Spleen (tissue), 11 donors: ENCODE measurements around the gene ATRX. TPM values are rescaled to one million over a fixed set of nuclear protein-coding genes. Genes with fewer than 3 reads are reported as not detected.

Experiments
- DNase-seq: peaks from one replicate; pipeline ENCODE4 v3.0.0-alpha.2; 2020
- H3K27ac ChIP-seq, 8 donors: fragments of 200-600 bp; sonication (generic) in 7 of 8; 1 replicate in 4 of 8; 2 replicates in 4 of 8; pipeline versions ENCODE4 v1.5.0 to v1.8.0; 2016 to 2021; ENCODE audit warnings: inconsistent platforms in 4 of 8, mild to moderate bottlenecking in 4 of 8, moderate library complexity in 1 of 8
- H3K27me3 ChIP-seq, 7 donors: fragments of 200-600 bp; sonication (generic) in 6 of 7; replicated peaks in 1 of 7; 1 replicate in 4 of 7; 2 replicates in 3 of 7; pipeline versions ENCODE4 v1.5.0 to v1.8.0; 2016 to 2021; ENCODE audit warnings: inconsistent platforms in 3 of 7, mild to moderate bottlenecking in 1 of 7
- H3K36me3 ChIP-seq, 6 donors: fragments of 200-600 bp; sonication (generic) in 5 of 6; 1 replicate in 4 of 6; 2 replicates in 2 of 6; pipeline versions ENCODE4 v1.5.0 to v1.8.0; 2016 to 2021; ENCODE audit warnings: inconsistent platforms in 2 of 6
- H3K4me1 ChIP-seq, 6 donors: fragments of 200-600 bp; sonication (generic) in 5 of 6; 1 replicate in 3 of 6; 2 replicates in 3 of 6; pipeline versions ENCODE4 v1.5.0 to v1.8.0; 2016 to 2021; ENCODE audit warnings: inconsistent platforms in 3 of 6
- H3K4me3 ChIP-seq, 8 donors: fragments of 200-600 bp; sonication (generic) in 7 of 8; 1 replicate in 4 of 8; 2 replicates in 4 of 8; pipeline versions ENCODE4 v1.5.0 to v1.8.0; 2016 to 2021; ENCODE audit warnings: inconsistent platforms in 4 of 8, mild to moderate bottlenecking in 4 of 8, moderate library complexity in 2 of 8
- H3K9me3 ChIP-seq, 8 donors: fragments of 200-600 bp; sonication (generic) in 7 of 8; 1 replicate in 4 of 8; 2 replicates in 4 of 8; pipeline versions ENCODE4 v1.5.0 to v1.8.0; 2016 to 2021; ENCODE audit warnings: inconsistent platforms in 4 of 8
- CTCF ChIP-seq, 11 experiments: fragments of 200-600 bp in 7 of 11; fragments of 450-650 bp in 4 of 11; sonication (generic) in 4 of 11; IDR thresholded peaks in 8 of 11; conservative IDR thresholded peaks in 3 of 11; 1 replicate in 7 of 11; 2 replicates in 4 of 11; pipeline versions ENCODE4 v1.4.0 to v1.8.0; 2016 to 2021; ENCODE audit warnings: antibody characterized with exemption in 11 of 11, inconsistent platforms in 4 of 11, mild to moderate bottlenecking in 1 of 11
- POLR2A ChIP-seq, 3 donors: fragments of 450-650 bp; IDR thresholded peaks; one replicate each; pipeline ENCODE4 v1.5.1; 2017; ENCODE audit warnings: antibody characterized with exemption in 3 of 3, mild to moderate bottlenecking in 1 of 3
- POLR2AphosphoS5 ChIP-seq, 3 donors: sonication (generic); formaldehyde crosslinking; IDR thresholded peaks; one replicate each; pipeline ENCODE4 v1.5.1; 2017; ENCODE audit warnings: antibody characterized with exemption in 3 of 3
- WGBS, 5 donors: extraction: QIAGEN DNeasy Blood & Tissue Kit in 3 of 5; methylation state at CpG; one replicate each; pipeline versions ENCODE4 v1.1.5 to v1.1.7; 2013 to 2018; 5-methylcytosine and 5-hydroxymethylcytosine counted together
- intact Hi-C: fragments of 100-400 bp; cut with DNase I; formaldehyde crosslinking; loops from one replicate; pipeline ENCODE4 v1.15.0; 2023; ENCODE audit warnings: low total_unique reads
- polyA plus RNA-seq, 3 donors: library from polyadenylated mRNA; stranded (reverse); fragments of 200-250 nt; gene quantifications; one replicate each; pipeline ENCODE4 v1.2.1, GENCODE V29; 2013
- total RNA-seq, 7 donors: library from RNA; depleted of rRNA in 3 of 7; stranded (reverse); fragments of >200 nt in 3 of 7; fragmentation: NEBNext Ultra II Directional in 4 of 7; extraction: Animal tissue kit (Norgen Biotek cat#: 25700) in 4 of 7; gene quantifications; one replicate each; pipeline versions ENCODE4 v1.1.0 to v1.2.1, GENCODE V29; 2016 to 2021
- donor health status: healthy with polysubstance abuse.
- donor health status: DM: no; HTN: no; CAD: no; lungs with moderate emphysema.
- donor health status: DM: no; HTN: no; CAD: no.
- donor health status: Bipolar disorder and iron deficiency.
- donor health status: healthy.
- donor health status: DM: no; HTN: no; CAD: no.
- donor health status: DM: yes; HTN: yes; CAD: no.

Gene ATRX
- total and polyA plus RNA-seq, 10 donors, result 8.2 to 150 (median 109) TPM

GRCh38 chrX:77704881-77705280, 81.1 kb downstream of the ATRX start:
- peaks cover 0 to 40% (median 3%) of the 10 kb centered on the region in 6 donors for H3K36me3 ChIP-seq
- H3K4me3 ChIP-seq, result no peak overlapping the region
- intact Hi-C loops, result no loop called here
- H3K9me3 ChIP-seq, result peaks cover 0 to 9% (median 0%) of the 10 kb centered on the region in 8 donors
- no peaks in the 10 kb centered on the region for H3K27me3 ChIP-seq
- TF ChIP-seq POLR2A (IDR thresholded peaks at IDR 0.05), result no peak
- peak in 1 of 3 donors; percentile 30 for TF ChIP-seq POLR2AphosphoS5 (IDR thresholded peaks at IDR 0.05)
- DNase-seq, result no peak
- peaks cover 0 to 6% (median 0%) of the 10 kb centered on the region in 6 donors for H3K4me1 ChIP-seq
- WGBS, 5 donors, result 78 to 100% (median 96%) methylated on average over 4 to 6 of the region's 6 CpGs; no CpG with 5 or more reads in 1 of the 5 donors
- H3K27ac ChIP-seq, result no peak overlapping the region

GRCh38 chrX:77698242-77698641, 87.8 kb downstream of the ATRX start:
- TF ChIP-seq POLR2A (IDR thresholded peaks at IDR 0.05), result no peak
- Histone ChIP-seq H3K27ac (no peak overlapping the region), H3K4me1 (peaks cover 0 to 15% (median 0%) of the 10 kb centered on the region in 6 donors), H3K27me3 (no peaks in the 10 kb centered on the region), H3K9me3 (no peaks in the 10 kb centered on the region), H3K4me3 (no peak overlapping the region), H3K36me3 (peaks cover 0 to 32% (median 0%) of the 10 kb centered on the region in 6 donors)
- intact Hi-C loops, result no loop called here
- WGBS, 5 donors, result 73 to 97% (median 81%) methylated on average over 3 of the region's 3 CpGs
- no peak for DNase-seq

GRCh38 chrX:77694491-77694890, 91.5 kb downstream of the ATRX start:
- peaks cover 0 to 9% (median 0%) of the 10 kb centered on the region in 6 donors for H3K4me1 ChIP-seq
- H3K4me3 ChIP-seq, result no peak overlapping the region
- no peak for TF ChIP-seq POLR2A (IDR thresholded peaks at IDR 0.05)
- TF ChIP-seq POLR2AphosphoS5 (IDR thresholded peaks at IDR 0.05), result no peak
- TF ChIP-seq CTCF (IDR thresholded peaks at IDR 0.05 in 8 of 11, conservative IDR thresholded peaks at IDR 0.05 in 3 of 11), result no peak
- no peak overlapping the region for H3K27ac ChIP-seq
- intact Hi-C loops, result no loop called here
- H3K9me3 ChIP-seq, result no peaks in the 10 kb centered on the region
- H3K27me3 ChIP-seq, result no peaks in the 10 kb centered on the region
- H3K36me3 ChIP-seq, result peaks cover 0 to 36% (median 0%) of the 10 kb centered on the region in 6 donors
- no peak for DNase-seq

GRCh38 chrX:77693594-77693993, 92.4 kb downstream of the ATRX start:
- Histone ChIP-seq H3K36me3 (peaks cover 0 to 38% (median 1%) of the 10 kb centered on the region in 6 donors), H3K27me3 (no peaks in the 10 kb centered on the region), H3K4me1 (peaks cover 0 to 9% (median 0%) of the 10 kb centered on the region in 6 donors), H3K9me3 (no peaks in the 10 kb centered on the region), H3K4me3 (no peak overlapping the region), H3K27ac (peak overlapping the region in 1 of 8 donors; percentile 23)
- TF ChIP-seq CTCF (IDR thresholded peaks at IDR 0.05 in 8 of 11, conservative IDR thresholded peaks at IDR 0.05 in 3 of 11), result no peak
- TF ChIP-seq POLR2A (IDR thresholded peaks at IDR 0.05), result no peak
- no peak for TF ChIP-seq POLR2AphosphoS5 (IDR thresholded peaks at IDR 0.05)
- no peak for DNase-seq
- intact Hi-C loops, result no loop called here
- 69 to 76% (median 71%) methylated on average over 5 of the region's 5 CpGs for whole genome bisulfite sequencing, 5 donors

- Histone ChIP-seq H3K9me3 (no peaks in the 10 kb centered on the region), H3K27ac (no peak overlapping the region), H3K36me3 (peaks cover 0 to 38% (median 3%) of the 10 kb centered on the region in 6 donors), H3K4me3 (no peak overlapping the region), H3K27me3 (no peaks in the 10 kb centered on the region), H3K4me1 (peaks cover 0 to 9% (median 0%) of the 10 kb centered on the region in 6 donors)
- intact Hi-C loops, result no loop called here
- no peak for TF ChIP-seq CTCF (IDR thresholded peaks at IDR 0.05 in 8 of 11, conservative IDR thresholded peaks at IDR 0.05 in 3 of 11)
- no peak for TF ChIP-seq POLR2AphosphoS5 (IDR thresholded peaks at IDR 0.05)
- TF ChIP-seq POLR2A (IDR thresholded peaks at IDR 0.05), result no peak
- WGBS, 5 donors, result 64 to 92% (median 83%) methylated on average over 2 of the region's 2 CpGs
- DNase-seq, result no peak
These were observed 94.1 kb downstream of the ATRX start for GRCh38 chrX:77691916-77692315.
